HG02571 (cell line): ENCODE measurements around the gene MACF1.
"Not testable (repeated sequence)": the region's sequence is repeated elsewhere in the genome, so short reads cannot be mapped to it uniquely, and the experiment has no call there.

Experiments used
- ATAC-seq: cut with Tn5 transposase; IDR thresholded peaks from one replicate; pipeline ENCODE4 v1.9.1; 2021; ENCODE audit warnings: mild to moderate bottlenecking, moderate library complexity; ENCODE audit not compliant: unreplicated experiment

Gene MACF1

GRCh38 chr1:39208360-39208759 is 3.9 kb downstream of the MACF1 start:
- not testable (repeated sequence) for ATAC-seq

GRCh38 chr1:39210649-39211048 is 6.2 kb downstream of the MACF1 start:
- ATAC-seq, result no peak

- ATAC-seq, result no peak
Measured at GRCh38 chr1:39212499-39212898, 8.0 kb downstream of the MACF1 start.

- no peak for ATAC-seq
Measured at GRCh38 chr1:39213511-39214002, 9.1 kb downstream of the MACF1 start.

GRCh38 chr1:39214021-39214713 is 9.7 kb downstream of the MACF1 start:
- no peak for ATAC-seq

GRCh38 chr1:39214714-39214997 is 10.2 kb downstream of the MACF1 start:
- no peak for ATAC-seq

- no peak for ATAC-seq
Measured at GRCh38 chr1:39214998-39215873, 10.7 kb downstream of the MACF1 start.

GRCh38 chr1:39216771-39217170 is 12.3 kb downstream of the MACF1 start:
- ATAC-seq, result no peak

- no peak for ATAC-seq
Measured at GRCh38 chr1:39220891-39221870, 16.7 kb downstream of the MACF1 start.

GRCh38 chr1:39224295-39224829 is 19.9 kb downstream of the MACF1 start:
- no peak for ATAC-seq

GRCh38 chr1:39226836-39227235 is 22.3 kb downstream of the MACF1 start:
- no peak for ATAC-seq

- no peak for ATAC-seq
Measured at GRCh38 chr1:39228252-39228651, 23.8 kb downstream of the MACF1 start.

GRCh38 chr1:39229504-39229903 is 25.0 kb downstream of the MACF1 start:
- ATAC-seq, result no peak

- peak; percentile 56 for ATAC-seq
Measured at GRCh38 chr1:39230261-39231190, 26.0 kb downstream of the MACF1 start.

- ATAC-seq, result no peak
Measured at GRCh38 chr1:39236971-39237370, 32.5 kb downstream of the MACF1 start.

- ATAC-seq, result no peak
Measured at GRCh38 chr1:39238476-39238875, 34.0 kb downstream of the MACF1 start.

- ATAC-seq, result no peak
Measured at GRCh38 chr1:39239968-39240367, 35.5 kb downstream of the MACF1 start.

- no peak for ATAC-seq
Measured at GRCh38 chr1:39243302-39243701, 38.8 kb downstream of the MACF1 start.

- no peak for ATAC-seq
Measured at GRCh38 chr1:39250460-39251240, 46.2 kb downstream of the MACF1 start.
